AG10803 (cell line): ENCODE data around the gene MBP.

Experiments used
- DNase-seq: peaks from one replicate; pipeline ENCODE4 v3.0.0; 2010; ENCODE audit warnings: low read depth
- H3K4me3 ChIP-seq: 2 replicates; pipeline ENCODE4 v1.5.1; 2011; ENCODE audit warnings: mild to moderate bottlenecking, low read length, control low read depth
- TF ChIP-seq, protein P1 (sequence below): conservative IDR thresholded peaks from 2 replicates; pipeline ENCODE4 v1.5.1; 2011; ENCODE audit warnings: mild to moderate bottlenecking, low read length, control low read depth, inconsistent platforms

Gene MBP

DNA sequence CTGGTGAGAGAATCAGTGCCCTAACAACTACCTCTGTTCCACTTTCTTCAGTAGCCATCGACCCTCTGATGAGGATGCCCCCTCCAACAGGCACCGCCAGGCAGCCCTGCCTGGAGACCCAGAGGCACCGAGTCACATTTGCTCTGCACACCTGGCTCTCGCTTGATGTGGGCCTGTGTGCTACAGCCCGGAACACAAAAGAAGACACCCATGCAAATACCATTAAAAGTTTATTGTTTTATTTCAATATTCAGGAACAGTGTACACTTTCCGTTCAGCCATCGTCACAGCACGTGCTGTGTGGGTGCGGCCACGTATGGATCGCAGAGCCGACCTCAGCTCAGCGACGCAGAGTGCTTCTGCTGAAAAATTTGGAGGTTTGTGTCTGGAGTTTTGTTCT lies 154.0 kb downstream of the MBP start:
- TF ChIP-seq, protein P1, sequence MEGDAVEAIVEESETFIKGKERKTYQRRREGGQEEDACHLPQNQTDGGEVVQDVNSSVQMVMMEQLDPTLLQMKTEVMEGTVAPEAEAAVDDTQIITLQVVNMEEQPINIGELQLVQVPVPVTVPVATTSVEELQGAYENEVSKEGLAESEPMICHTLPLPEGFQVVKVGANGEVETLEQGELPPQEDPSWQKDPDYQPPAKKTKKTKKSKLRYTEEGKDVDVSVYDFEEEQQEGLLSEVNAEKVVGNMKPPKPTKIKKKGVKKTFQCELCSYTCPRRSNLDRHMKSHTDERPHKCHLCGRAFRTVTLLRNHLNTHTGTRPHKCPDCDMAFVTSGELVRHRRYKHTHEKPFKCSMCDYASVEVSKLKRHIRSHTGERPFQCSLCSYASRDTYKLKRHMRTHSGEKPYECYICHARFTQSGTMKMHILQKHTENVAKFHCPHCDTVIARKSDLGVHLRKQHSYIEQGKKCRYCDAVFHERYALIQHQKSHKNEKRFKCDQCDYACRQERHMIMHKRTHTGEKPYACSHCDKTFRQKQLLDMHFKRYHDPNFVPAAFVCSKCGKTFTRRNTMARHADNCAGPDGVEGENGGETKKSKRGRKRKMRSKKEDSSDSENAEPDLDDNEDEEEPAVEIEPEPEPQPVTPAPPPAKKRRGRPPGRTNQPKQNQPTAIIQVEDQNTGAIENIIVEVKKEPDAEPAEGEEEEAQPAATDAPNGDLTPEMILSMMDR: no peak
- no peak for DNase-seq
- H3K4me3 ChIP-seq: no peak overlapping the region

DNA sequence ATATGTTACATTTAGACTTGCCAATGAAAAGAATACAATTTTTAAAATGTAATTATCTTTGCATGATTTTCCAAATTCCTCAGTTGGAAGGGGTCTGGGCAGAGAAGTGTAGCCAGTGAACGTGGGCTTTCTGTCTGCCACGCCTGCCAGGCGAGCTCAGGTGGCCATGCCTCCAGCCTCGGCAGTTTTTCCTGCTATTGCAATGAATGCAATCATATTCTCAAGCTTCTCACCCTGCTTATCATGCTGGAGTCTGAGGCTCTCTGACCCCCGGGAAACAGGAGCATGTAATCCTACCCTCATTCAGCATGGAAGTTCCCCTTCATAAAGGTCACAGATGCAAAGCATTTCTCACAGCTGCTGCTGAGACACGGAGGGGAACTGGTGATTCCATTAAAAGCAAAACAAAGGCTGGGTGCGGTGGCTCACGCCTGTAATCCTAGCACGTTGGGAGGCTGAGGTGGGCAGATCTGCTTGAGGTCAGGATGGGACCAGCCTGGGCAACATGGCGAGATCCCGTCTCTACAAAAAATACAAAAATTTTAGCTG lies 154.8 kb downstream of the MBP start:
- TF ChIP-seq, protein P1: no peak
- no peak overlapping the region for H3K4me3 ChIP-seq
- no peak for DNase-seq

DNA sequence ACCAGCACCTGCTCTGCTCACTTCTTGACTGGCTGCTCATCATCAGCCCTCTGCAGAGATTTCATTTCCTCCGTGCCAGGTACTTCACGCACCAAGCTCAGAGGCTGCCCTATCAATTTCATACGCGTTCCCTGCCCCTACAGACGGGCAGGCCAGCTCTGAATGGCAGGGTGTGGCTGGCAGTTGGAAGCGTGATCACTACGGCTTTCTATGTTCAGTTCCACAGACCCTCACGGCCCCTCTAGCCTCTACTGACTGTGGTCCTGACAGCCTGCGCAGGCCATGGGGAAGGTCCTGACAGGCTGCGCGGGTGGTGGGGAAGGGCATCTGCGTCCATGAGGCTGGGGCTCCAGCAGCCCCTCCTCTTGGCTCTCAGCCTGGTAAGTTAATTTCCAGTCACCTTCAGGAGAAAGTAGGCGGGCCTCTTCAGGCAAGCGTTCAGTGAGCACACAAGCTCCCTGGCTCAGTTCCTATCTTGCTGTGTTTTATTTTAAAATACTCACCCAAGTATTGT lies 155.4 kb downstream of the MBP start:
- DNase-seq: no peak
- H3K4me3 ChIP-seq: no peak overlapping the region
- TF ChIP-seq, protein P1: no peak

DNA sequence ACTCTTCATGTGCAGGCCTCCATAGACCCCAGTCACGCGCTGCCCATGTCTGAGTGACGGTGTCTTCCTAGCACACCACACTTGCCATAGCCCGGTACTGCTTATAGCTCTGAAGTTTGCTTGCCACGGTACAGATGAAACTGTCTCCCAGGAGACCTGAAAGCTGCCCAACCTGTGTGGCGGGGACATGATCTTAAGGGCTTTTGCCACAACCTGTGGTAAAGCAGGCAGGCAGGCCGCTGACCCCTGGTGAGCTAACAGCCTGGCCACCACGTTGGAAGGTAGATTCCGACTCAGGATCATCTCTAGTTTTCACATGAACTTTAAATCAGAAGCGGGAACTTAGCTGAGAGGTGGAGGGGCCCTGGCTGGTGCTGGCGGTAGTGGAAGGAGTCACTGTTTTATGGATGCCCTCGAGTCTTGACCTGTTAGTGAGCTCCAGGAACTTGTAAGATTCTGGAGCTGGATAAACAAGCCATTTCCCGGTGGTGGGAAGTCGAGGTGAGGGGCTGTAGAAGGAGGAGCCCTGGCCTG lies 156.9 kb downstream of the MBP start:
- H3K4me3 ChIP-seq: no peak overlapping the region
- TF ChIP-seq, protein P1: no peak
- no peak for DNase-seq

DNA sequence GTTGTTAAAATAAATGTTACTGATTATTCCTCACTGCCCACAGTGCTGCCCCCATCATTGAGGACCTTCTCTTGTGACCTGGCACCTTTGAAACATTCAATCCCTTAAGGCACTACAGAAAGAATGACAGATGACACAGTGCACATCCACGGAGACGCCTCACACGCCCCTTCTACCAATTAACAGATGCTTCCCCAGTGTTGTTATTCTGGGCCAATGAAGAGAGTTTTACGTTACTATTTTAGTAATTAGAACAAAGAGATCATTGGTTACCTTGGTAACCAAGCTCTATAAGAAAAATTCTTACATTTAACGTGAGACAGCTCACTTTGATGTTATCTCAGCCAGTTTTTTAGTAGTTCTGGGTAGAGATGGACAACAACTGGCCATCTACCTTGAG lies 158.2 kb downstream of the MBP start:
- TF ChIP-seq, protein P1: no peak
- no peak overlapping the region for H3K4me3 ChIP-seq
- no peak for DNase-seq

DNA sequence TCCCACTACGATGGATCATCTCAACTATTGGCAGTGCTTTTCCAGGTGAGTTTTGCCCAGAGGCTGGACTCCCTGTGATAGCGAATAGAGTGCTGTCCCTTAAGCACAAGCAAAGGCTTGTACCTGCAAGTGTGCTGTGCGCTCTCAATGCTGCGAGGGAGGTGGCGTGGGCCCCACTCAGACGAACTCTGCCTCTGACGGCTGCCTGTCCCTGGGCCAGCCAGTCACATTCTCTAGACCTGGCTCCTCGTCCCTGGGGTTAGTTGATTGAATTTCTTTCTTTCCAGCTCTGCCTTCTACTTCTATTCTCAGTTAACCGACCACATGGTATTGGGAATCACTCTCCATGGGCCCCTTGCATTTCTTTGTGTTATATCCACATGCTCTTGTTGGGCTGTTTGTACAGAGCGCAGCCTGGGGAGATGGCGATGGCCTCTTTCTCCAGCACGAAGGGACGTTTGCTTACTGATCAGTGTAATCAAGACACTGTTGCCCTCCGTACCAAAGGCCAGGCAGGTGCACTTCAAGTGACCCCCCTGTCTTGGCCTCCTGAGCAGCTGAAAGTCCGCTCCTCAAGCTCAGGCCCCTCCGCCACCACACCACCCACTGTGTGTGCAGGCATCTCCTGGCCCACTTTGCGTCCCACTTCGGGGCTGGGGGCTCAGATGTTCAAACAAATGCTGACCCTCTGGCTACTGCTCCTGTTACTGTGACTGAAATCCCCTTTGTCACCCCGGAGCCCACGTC lies 158.9 kb downstream of the MBP start:
- no peak for DNase-seq
- TF ChIP-seq, protein P1: no peak
- no peak overlapping the region for H3K4me3 ChIP-seq
